ENCODE results near the gene CHST3.

CHST3 gene

DNA sequence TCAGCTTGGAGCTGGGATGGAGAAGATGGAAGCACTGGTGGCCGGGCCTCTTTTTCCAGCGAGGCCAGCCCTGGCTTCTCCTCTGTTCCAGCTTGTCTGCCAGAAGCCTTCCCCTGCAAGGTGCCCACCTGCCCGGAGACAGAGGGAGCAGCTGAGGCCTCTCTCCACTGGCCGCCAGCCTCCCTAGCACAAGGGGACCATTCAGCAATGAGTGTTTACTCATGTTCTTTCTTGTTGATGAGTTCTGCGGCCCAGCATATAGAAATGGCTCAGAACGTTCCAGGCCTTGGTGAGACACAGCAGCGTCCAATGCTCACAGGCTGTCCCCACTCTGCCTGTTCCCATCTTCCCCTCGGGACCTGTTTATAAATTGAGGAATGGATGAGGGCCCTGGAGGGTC, 47.3 kb downstream of the CHST3 start:
- no peak for DNase-seq (ENCODE audit: low read depth in 3 of 3)

DNA sequence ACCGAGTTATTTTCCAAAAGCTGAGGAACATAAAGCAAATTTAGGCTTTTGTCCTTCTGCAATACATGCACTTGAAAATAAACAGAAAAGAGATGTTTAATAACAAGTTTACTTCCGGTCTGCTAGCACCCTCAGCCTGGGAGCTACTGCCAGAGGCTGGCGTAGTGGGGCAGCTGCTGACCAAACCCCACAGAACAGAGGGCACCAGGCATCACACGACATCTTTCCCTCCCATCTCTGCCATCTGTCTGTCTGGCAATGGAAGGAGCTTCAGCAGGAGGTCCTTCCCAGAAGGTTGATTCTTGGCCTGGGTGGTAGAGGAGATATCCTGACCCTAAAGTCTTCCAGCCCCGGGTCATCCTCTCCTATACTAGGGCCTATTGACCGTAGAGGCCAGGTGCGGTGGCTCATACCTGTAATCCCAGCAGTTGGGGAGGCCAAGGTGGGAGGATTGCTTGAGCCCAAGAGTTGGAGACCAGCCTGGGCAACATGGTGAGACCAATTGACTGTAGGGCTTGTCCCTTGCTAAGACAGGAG, 47.8 kb downstream of the CHST3 start:
- DNase-seq (ENCODE audit: low read depth in 3 of 3), result no peak

DNA sequence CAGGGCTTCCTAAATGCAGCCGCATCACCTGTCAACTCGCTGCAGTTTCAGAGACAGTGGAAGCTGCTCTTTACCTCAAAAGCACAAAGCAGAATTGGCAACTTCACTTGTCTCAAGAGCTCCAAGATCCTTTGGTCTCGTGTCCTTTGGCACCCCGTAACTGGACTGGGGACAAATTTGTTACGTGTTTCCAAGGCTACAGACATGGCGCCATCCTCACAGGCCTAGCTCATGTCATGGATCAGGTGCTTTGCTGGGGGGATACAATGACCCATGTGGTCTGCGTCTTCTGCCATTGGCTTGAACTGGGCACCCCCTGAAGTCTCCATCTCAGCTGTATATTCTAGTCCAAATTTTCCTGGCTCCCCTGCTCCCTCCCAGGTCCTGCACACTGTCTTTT, 48.6 kb downstream of the CHST3 start:
- DNase-seq (ENCODE audit: low read depth in 3 of 3), result no peak

DNA sequence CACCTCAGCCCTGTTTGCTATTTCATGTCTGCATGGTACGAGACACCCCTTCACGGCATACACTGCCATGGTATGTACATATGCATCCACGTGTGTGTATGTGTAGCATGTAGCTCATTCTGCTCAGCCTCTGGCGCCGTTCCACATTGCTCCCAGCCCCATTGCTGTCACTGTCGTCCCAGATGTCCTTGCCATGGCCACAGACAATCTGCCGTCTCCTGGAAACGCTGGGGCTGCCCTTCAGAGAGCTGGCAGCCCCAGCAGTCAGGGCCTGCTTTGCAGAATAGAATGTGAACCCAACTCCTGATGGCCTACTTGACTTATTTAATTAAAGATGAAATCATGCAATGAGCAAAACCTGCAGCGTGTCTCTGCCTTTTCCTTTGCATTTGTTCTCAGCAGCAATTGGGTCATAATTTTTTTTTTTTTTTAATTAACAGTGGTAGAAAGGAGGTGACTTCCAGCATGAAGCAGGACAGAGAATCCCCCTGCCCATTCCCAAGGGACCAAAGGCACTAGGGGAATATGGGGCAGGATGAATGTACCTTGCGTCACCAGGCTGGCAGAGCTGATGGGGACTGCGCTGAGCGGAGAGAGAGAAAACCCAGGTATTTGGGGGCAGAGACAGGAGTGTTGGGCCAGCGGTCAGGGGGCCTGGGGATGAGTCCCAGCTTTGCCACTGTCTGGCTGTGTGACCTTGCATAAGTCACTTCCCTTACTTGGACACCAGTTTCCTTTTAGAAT, 49.2 kb downstream of the CHST3 start:
- no peak for DNase-seq (ENCODE audit: low read depth in 3 of 3)

DNA sequence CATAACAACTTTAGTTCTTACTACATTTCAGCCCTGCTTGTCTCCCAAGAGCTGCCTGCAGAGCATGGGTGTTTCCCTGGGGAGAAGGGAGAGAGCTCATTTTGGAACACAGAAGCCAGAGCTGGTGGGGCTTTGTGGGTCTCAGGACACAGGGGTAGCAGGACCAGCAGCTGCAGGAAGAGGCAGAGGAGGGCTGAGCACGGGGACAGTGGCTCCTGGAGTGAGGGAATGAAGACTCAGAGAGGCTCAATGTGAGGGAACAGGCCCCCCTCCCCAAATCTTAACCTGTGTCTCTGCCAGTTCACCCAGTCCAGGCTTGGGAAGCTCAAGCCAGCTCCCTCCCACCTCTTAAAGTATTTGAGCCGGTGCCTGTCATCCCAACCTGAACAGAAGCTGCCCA, 50.0 kb downstream of the CHST3 start:
- no peak for DNase-seq (ENCODE audit: low read depth in 3 of 3)

DNA sequence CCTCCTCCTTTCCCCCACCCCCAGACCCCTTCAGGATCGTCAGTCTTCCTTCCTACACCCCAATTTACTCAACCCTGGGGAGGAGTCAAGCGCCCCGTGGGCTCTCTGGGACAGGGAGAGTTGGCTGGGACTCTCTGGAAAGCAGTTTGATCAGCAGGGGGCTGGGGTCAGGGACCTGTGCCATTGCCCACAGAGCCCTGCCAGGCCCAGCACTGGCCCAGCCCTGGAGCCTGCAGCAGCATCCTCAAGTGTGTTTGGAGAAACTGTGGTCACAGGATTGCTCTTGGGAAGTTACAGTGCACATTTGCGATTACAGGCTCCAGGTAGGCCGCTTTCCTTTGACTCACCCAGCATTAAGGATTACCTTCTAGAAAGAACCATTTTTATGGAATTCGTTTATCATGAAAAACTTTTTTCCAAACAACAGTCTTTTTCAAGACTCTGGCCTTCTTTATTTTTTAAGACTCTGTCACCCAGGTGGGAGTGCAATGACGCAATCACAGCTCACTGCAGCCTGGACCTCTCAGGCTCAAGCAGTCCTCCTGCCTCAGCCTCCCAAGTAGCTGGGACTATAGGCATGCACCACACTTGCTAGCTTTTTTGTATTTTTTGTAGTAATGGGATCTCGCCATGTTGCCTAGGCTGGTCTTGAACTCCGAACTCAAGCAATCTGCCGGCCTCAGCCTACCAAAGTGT, 50.7 kb downstream of the CHST3 start:
- no peak for DNase-seq (ENCODE audit: low read depth in 3 of 3)

DNA sequence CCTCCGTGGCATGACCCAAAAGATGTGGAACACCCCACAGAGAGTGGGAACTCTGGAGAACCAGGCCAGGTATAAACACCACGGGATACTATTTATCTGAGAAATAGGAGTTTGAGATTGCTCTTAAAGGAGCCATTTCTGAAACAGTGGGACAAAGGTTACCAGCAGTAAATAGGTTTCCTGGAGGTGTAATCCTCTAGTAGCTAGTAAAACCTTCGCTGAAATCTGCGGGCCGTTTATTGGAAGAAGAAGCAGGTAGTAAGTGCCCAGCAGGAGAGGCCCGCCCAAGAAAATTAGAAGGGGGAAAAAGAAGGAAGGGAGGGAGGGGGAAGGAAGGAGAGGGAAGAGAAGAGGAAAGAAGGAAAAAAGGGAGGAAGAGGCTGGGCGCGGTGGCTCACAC, 51.6 kb downstream of the CHST3 start:
- DNase-seq (ENCODE audit: low read depth in 3 of 3), result no peak

DNA sequence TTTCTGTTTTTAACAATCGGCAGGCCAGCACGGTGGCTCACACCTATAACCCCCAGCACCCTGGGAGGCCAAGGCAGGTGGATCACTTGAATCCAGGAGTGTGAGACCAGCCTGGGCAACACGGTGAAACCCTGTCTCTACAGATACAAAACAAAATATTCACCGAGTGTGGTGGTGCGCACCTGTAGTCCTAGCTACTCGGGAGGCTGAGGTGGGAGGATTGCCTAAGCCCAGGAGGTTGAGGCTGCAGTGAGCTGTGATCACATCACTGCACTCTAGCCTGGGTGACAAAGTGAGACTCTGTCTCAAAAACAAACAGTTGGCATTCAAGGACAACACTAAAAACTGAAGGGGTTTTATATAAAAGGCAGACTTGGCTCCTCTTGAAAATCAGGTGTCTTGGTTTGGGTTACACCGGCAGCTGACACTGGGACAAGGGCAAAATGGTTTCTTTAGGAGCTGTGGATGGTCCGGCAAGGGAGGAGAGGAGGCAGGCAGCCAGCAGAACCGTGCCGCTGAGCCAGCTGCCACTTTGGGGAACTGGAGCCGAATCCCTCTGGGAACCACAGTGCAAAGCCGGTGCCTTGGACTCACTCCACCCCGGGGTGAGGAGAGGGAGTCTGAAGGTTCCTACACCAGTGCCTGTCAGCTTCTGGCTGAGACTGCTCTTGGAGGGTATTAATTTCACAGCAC, 52.6 kb downstream of the CHST3 start:
- no peak for DNase-seq (ENCODE audit: low read depth in 3 of 3)

DNA sequence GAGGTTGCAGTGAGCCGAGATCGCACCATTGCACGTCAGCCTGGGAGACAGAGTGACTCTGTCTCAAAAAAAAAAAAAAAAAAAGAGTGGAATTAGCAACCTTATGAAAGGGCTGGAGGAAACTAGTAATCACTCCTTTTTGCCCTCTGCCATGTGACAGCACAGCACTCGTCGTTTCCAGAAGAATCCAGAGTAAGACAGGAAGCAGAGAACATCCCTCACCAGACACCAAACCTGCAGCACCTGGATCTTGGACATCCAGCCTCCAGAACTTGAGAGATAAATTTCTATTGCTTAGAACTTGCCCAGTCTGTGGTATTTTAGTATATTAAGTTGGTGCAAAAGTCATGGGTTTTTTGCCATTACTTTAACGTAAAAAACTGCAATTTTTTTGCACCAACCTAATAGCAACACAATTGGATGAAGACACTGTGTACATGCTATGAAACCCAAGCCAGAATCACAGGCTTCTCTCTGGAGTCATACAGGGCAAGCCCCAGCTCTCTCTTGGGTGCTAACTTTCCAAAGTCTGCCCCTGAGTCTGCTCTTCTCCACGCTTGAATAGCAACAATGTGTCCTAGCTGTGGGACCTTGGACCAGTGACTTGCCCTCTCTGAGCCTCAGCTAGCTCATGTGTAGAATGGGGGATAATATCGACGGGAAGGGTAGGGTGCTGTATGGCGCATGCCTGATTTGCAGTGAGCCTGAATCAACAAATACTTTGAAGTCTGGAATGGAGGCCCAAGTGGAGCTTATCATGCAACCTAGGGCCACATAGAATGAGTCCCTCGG, 55.1 kb downstream of the CHST3 start:
- DNase-seq (ENCODE audit: low read depth in 3 of 3), result no peak

DNA sequence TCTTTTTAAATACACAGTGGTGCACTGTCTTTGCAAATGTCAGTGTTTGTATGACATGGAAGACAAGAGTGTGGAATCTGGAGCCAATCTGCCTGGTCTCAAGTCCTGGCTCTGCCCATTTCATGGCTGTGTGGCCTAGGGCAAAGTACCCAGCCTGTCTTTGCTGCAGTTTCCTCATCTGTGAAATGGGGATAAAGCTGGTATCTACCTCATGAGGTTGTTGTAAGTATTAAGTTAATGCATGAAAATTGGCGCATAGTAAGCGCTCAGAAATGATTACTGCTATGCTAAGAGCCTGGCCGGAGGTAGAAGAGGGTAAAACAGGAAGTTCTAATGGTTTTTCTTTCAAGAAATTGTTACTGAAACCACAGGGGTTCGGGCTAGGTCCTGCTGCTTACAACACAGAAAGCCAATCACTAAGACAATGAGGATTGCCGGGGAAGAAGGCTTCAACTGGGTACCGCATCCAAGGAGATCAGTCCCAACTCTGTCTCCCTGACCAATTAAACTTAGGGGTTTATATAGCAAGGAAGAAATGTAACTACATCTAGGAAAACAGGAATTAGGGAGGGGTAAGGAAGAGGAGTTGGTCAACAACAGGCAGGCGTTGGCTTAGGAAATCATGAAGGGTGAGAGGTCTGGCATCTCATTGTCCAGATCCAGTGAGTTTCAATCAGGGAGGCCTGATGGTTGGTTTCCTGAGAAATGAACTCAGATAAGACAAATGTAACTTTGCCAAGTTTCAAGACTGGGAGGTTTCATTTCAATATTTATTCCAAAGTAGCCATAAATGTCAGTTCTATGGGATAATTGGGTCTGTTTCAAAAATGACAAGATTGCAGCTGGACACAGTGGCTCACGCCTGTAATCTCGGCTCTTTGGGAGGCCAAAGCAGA, 57.0 kb downstream of the CHST3 start:
- DNase-seq (ENCODE audit: low read depth in 3 of 3), result no peak

DNA sequence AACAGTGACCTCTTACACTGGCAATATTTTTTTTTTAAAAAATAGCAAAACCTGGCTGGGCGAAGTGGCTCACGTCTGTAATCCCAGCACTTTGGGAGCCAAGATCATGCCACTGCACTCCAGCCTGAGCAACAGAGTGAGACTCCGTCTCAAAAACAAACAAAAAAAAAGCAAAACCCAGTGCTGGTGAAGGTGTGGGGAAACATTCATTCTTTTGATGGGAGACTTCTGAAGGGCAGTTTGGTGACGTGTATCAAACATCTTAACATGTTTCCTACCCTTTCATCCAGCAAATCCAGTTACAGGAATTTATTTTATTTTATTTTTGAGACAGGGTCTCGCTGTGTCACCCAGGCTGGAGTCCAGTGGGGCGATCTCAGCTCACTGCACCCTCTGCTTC, 58.0 kb downstream of the CHST3 start:
- no peak for DNase-seq (ENCODE audit: low read depth in 3 of 3)

DNA sequence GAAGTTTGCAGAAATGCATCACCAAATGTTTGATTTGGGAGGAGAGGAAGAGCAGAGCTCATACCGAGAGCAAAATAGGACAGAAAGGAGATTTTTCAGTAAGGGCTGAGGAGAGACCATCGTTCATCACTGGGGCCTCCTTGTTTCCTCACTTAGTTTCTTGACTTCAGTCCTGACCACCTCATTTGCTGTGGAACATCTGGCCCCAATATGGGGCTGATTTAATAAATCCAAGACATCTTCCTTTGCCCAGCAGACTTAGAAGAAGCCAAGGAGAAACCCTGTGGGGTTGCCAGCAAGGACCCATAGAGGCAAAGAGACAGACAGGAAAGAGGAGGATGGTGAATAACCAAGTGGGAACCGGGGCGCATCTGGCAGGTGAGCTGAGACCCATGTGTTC, 60.4 kb downstream of the CHST3 start:
- no peak for DNase-seq (ENCODE audit: low read depth in 3 of 3)

DNA sequence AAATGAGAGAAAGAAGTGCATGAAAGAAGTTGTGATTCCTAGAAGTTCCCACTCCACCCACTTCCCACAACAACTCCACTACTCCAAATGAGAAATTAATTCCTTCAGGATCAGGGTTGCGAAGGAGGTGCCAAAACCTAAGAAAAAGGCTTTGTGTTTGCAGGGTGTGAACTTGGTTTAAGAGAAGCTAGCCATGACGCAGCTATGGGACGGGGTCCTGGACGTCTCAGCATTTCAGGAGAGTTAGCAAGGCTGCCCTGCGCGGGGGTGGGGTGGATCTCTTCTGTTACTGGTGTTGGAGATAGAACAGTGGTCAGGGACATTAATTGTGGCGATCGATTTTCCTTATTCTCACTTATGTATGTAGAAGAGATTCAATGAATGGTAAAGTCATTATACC, 61.2 kb downstream of the CHST3 start:
- no peak for DNase-seq (ENCODE audit: low read depth in 3 of 3)

DNA sequence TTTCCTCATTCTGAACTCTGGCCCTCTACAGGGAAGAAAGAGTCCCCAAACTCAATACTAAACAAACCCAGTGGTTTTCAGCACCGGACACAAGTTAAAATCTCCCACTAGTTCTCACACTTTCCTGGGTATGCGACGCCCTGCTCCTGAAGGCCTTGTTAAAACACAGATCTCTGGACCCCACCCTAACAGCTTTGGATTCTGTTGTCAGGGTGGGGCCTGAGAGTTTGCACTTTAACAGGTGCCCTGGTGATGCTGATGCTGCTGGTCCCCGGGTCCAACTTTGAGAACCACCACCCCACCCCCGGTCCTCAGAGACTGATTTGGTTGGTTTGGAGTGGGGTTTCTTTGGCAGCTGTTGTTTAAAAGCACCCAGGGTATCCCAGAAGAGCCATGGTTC, 61.6 kb downstream of the CHST3 start:
- DNase-seq (ENCODE audit: low read depth in 3 of 3), result no peak

DNA sequence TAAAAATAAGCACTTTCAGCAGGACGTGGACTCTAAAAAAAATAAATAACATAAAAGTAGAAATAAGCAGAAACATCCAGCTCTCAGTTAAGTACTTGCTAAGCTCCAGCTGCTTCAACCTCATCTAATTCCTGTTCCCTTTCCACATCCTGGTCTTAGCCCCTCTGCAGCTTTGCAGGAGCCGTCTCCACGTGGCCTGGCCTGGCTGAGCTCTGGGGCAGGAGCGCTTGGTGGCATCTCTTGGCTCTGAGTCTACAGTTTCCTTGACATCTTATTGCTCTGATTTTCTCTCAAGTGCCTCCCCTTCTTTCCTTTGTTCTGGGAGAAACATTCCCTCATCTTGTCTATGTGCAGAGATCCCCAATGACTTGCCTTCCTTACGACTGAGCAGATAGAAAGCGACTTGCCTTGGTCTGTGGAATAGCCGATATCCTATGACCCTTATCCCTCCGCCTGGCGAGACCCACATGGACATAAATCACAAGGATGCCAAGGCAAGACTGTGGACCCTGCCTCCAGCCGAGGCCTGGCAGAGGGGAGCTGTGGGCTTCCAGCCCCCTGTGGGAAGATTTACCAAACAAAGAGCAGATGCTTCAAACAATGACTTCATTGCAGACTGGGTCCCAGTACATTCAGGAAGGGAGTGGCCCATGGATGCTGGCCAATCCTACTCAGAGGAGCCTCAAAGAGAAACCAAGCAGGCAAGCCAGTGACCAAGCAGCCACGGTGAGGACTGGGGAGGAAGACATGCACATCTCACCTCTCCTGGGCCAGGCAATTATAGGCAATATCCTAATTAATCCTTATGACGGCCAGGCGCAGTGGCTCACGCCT, 62.3 kb downstream of the CHST3 start:
- no peak for DNase-seq (ENCODE audit: low read depth in 3 of 3)

DNA sequence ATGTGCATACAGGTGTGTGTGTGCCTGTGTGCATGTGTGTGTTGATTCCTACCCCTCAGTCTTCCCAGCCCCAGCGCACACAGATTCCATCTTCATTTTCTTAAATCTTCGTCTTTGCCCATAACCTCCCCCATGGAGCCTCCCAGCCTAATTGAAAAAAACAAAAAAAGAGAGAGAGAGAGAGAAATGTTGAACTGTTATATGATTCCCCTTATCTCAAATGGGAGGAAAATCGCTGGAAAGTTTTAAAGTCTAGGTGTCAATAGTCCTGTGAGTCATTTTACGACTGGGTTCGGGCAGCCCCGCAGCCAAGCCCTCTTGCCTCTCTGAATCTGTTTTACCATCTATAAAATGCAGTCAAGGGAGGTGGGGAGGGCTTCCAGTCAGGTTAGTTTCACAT, 63.3 kb downstream of the CHST3 start:
- no peak for DNase-seq (ENCODE audit: low read depth in 3 of 3)

DNA sequence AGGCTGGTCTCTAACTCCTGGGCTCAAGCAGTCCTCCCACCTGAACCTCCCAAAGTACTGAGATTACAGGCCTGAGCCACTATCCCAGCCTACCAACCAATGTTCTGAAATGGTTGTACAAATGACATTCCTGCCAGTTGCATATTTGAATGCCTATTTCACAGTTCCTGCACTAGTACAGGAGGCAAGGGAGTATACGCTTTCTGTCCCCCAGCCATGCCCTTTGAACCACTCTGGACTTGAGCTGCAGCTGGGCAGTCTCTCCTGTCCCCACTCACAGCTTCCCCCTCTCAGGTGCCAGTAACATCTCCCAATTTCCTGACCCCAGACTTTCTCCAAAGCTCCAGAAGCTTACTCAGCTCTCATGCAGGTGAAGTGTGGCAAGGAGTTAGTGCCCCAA, 65.2 kb downstream of the CHST3 start:
- DNase-seq (ENCODE audit: low read depth in 3 of 3), result no peak

DNA sequence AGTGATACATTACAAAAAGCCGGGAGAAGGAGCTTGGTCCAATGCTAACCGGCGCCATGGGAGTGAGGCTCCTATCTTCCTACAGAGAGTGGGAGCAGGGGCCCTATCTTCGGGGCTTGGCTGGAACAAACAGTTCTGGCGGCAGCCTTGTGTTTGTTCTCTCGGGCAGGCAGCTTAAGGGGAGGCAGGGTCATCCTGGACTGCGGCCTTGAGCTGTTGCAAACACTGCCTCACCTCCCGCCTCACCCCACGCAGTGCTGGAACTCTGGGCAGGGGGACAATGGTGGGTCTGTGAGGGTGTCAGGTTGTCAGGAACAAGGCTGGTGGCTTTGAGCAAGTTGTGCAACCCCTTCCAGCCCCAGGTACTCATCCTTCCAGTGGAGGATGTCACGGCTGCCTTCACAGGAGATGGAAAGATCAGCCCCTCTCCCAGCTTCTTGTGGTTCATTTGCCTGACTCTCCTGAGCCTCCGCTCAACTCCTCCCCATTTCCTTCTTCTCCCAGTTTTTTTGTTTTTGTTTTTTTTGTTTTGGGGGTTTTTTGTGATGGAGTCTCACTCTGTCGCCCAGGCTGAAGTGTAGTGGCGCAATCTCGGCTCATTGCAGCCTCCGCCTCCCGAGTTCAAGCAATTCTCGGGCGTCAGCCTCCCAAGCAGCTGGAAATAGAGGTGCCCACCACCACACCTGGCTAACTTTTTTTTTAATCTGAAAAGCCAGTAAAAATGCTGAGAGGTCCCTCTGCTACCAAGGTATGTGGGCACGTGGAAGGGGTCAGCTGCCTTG, 66.8 kb downstream of the CHST3 start:
- no peak for DNase-seq (ENCODE audit: low read depth in 3 of 3)

DNA sequence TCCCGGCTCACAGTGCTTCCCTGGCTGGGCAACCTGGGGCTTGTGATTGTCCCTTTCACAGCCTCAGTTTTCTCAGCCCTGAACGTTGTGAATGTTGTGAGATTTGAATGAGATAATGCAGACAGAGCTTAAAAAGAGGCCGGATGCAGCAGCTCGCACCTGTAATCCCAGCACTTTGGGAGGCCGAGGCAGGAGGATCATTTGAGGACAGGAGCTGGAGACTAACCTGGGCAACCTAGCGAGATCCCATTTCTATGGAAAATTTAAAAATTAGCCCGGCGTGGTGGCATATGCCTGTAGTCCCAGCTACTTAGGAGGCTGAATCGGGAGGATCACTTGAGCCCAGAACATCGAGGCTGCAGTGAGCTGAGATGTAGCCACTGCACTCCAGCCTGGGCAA, 67.5 kb downstream of the CHST3 start:
- DNase-seq (ENCODE audit: low read depth in 3 of 3), result no peak

All from stimulated activated CD4-positive, alpha-beta T cell treated with anti-CD3 and anti-CD28 coated beads, TNF-alpha, amount 100 ng/mL, for 24 hours (primary cell).